Nephron progenitor cell (in vitro differentiated cells): Measurements from ENCODE around the gene KLHDC4.
"Not testable (repeated sequence)": the region's sequence is repeated elsewhere in the genome, so short reads cannot be mapped to it uniquely, and the experiment has no call there.

Experiments used
- DNase-seq: peaks from one replicate; pipeline ENCODE4 v3.0.0; 2021
- H3K27ac Mint-ChIP-seq: 2 replicates; pipeline ENCODE4 v1.8.0; 2021; ENCODE audit warnings: mild to moderate bottlenecking, moderate library complexity, mixed read lengths
- H3K27me3 Mint-ChIP-seq: 2 replicates; pipeline ENCODE4 v1.8.0; 2021; ENCODE audit warnings: mild to moderate bottlenecking, low read depth, mixed read lengths; ENCODE audit not compliant: poor library complexity
- H3K36me3 Mint-ChIP-seq: 2 replicates; pipeline ENCODE4 v1.8.0; 2021; ENCODE audit warnings: low read depth, mixed read lengths
- H3K4me1 Mint-ChIP-seq: 2 replicates; pipeline ENCODE4 v1.8.0; 2021; ENCODE audit warnings: mixed read lengths
- H3K4me3 Mint-ChIP-seq: 2 replicates; pipeline ENCODE4 v1.8.0; 2021; ENCODE audit warnings: mild to moderate bottlenecking, moderate library complexity, mixed read lengths
- H3K9me3 Mint-ChIP-seq: 2 replicates; pipeline ENCODE4 v1.8.0; 2021; ENCODE audit warnings: mild to moderate bottlenecking, moderate library complexity, mixed read lengths
- TF ChIP-seq, protein P1 (sequence below): fragments of 200-600 bp; sonication (generic); IDR thresholded peaks from 2 replicates; pipeline ENCODE4 v1.5.0; 2021; ENCODE audit warnings: antibody characterized with exemption

Gene KLHDC4

DNA sequence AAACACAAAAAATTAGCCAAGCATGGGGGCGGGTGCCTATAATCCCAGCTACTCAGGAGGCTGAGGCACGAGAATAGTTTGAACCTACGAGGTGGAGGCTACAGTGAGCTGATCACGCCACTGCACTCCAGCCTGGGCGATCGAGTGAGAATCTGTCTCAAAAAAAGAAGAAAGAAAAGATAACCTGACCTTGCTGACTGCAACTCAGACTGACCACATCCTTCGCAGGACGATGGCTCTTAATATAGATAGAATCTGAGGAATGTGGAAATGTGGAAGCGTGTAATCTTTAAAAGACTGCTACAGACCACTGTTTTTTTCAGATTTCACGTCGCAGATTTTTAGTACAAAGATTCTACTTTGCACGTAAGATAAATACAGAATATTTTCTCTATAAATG is 37.8 kb downstream of the KLHDC4 start:
- TF ChIP-seq, protein P1, sequence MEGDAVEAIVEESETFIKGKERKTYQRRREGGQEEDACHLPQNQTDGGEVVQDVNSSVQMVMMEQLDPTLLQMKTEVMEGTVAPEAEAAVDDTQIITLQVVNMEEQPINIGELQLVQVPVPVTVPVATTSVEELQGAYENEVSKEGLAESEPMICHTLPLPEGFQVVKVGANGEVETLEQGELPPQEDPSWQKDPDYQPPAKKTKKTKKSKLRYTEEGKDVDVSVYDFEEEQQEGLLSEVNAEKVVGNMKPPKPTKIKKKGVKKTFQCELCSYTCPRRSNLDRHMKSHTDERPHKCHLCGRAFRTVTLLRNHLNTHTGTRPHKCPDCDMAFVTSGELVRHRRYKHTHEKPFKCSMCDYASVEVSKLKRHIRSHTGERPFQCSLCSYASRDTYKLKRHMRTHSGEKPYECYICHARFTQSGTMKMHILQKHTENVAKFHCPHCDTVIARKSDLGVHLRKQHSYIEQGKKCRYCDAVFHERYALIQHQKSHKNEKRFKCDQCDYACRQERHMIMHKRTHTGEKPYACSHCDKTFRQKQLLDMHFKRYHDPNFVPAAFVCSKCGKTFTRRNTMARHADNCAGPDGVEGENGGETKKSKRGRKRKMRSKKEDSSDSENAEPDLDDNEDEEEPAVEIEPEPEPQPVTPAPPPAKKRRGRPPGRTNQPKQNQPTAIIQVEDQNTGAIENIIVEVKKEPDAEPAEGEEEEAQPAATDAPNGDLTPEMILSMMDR, result no peak
- H3K27ac Mint-ChIP-seq, result no peak overlapping the region
- no peaks in the 10 kb centered on the region for H3K27me3 Mint-ChIP-seq
- H3K4me1 Mint-ChIP-seq, result peaks cover 31% of the 10 kb centered on the region
- no peak for DNase-seq
- peaks cover 4% of the 10 kb centered on the region for H3K9me3 Mint-ChIP-seq
- H3K36me3 Mint-ChIP-seq, result peaks cover 70% of the 10 kb centered on the region
- no peak overlapping the region for H3K4me3 Mint-ChIP-seq

- Mint-ChIP-seq H3K36me3 (peaks cover 76% of the 10 kb centered on the region), H3K27ac (peak overlapping the region; percentile 80), H3K4me3 (no peak overlapping the region), H3K4me1 (peaks cover 37% of the 10 kb centered on the region), H3K27me3 (no peaks in the 10 kb centered on the region), H3K9me3 (peaks cover 4% of the 10 kb centered on the region)
- no peak for DNase-seq
- TF ChIP-seq, protein P1, result no peak
Observed at GRCh38 chr16:87727346-87727745, 38.4 kb downstream of the KLHDC4 start.

- not testable (repeated sequence) for H3K27me3 Mint-ChIP-seq, H3K9me3 Mint-ChIP-seq, H3K4me3 Mint-ChIP-seq, DNase-seq
- Mint-ChIP-seq H3K36me3 (peaks cover 80% of the 10 kb centered on the region), H3K4me1 (peaks cover 45% of the 10 kb centered on the region), H3K27ac (peak overlapping the region; percentile 80)
Observed at GRCh38 chr16:87726577-87726976, 39.2 kb downstream of the KLHDC4 start.

GRCh38 chr16:87725596-87726235 is 40.1 kb downstream of the KLHDC4 start:
- DNase-seq, result peak; percentile 32
- peaks cover 77% of the 10 kb centered on the region for H3K36me3 Mint-ChIP-seq
- peak overlapping the region; percentile 81 for H3K27ac Mint-ChIP-seq
- peaks cover 50% of the 10 kb centered on the region for H3K4me1 Mint-ChIP-seq
- TF ChIP-seq, protein P1, result no peak
- H3K9me3 Mint-ChIP-seq, result peaks cover 4% of the 10 kb centered on the region
- H3K27me3 Mint-ChIP-seq, result no peaks in the 10 kb centered on the region
- H3K4me3 Mint-ChIP-seq, result no peak overlapping the region

- peaks cover 79% of the 10 kb centered on the region for H3K36me3 Mint-ChIP-seq
- H3K27ac Mint-ChIP-seq, result no peak overlapping the region
- no peak overlapping the region for H3K4me3 Mint-ChIP-seq
- H3K4me1 Mint-ChIP-seq, result peaks cover 51% of the 10 kb centered on the region
- H3K27me3 Mint-ChIP-seq, result no peaks in the 10 kb centered on the region
- peaks cover 7% of the 10 kb centered on the region for H3K9me3 Mint-ChIP-seq
- TF ChIP-seq, protein P1, result no peak
- no peak for DNase-seq
Observed at GRCh38 chr16:87724490-87725291, 41.1 kb downstream of the KLHDC4 start.

DNA sequence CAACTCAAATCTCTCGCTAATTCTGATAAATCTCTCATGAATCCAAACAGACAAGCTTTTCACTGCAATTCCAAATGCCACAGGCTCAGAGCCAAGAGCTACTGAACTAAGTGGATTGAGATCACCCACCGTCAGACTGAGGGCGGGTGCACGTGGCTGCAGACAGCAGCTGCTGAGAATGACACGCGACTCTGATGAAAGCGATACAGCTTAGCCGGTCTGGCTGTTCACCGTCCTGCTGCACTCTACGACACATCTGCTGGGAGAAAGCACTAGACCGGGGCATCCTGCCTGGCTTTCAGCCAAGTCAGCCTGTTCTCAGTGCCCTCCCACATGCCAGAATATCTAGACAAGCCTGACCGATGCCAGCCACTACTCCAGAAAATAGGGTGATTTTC is 42.6 kb downstream of the KLHDC4 start:
- no peak for DNase-seq
- no peak overlapping the region for H3K4me3 Mint-ChIP-seq
- TF ChIP-seq, protein P1, result no peak
- no peak overlapping the region for H3K27ac Mint-ChIP-seq
- peaks cover 15% of the 10 kb centered on the region for H3K9me3 Mint-ChIP-seq
- H3K36me3 Mint-ChIP-seq, result peaks cover 84% of the 10 kb centered on the region
- H3K27me3 Mint-ChIP-seq, result no peaks in the 10 kb centered on the region
- H3K4me1 Mint-ChIP-seq, result peaks cover 51% of the 10 kb centered on the region
